ENCODE results near the gene OBSCN.
"Not testable (repeated sequence)": the region's sequence is repeated elsewhere in the genome, so short reads cannot be mapped to it uniquely, and the experiment has no call there.

The OBSCN gene

GRCh38 chr1:228213917-228214808 is 6.3 kb downstream of the OBSCN start:
- ATAC-seq, result no peak

DNA sequence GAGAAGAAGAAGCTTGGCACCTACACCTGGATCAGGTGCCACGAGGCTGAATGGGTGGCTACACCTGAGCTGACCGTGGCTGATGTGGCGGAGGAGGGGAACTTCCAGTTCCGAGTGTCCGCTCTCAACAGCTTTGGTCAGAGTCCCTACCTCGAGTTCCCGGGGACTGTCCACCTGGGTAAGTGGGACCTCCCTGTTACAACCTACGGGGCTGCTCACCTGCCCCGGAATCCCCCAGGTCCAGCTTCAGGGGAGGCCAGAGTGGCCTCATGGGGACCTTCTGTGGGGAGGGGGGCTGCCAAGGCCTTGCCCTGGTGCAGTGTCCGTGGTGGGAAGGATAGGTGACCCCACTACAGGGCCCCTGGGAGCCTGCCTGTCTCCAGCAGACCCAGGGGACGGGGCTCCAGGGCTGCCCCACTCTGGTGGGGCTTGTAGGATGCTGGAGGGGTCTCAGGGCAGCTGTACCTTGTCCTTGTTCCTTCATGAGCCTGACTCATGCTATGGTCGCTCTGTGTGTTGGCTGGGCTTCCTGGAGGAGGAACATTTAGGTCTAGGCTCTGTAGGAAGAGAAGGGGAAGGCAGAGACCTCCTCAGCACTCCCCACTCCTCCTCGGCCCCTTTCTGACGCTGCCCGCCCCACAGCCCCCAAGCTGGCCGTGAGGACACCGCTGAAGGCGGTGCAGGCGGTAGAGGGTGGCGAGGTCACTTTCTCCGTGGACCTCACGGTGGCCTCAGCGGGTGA is 7.2 kb downstream of the OBSCN start:
- ATAC-seq, result no peak
- DNase-seq, result no peak

More at GRCh38 chr1:228213917-228214808, 6.3 kb downstream of the OBSCN start:
- no peak for DNase-seq

DNA sequence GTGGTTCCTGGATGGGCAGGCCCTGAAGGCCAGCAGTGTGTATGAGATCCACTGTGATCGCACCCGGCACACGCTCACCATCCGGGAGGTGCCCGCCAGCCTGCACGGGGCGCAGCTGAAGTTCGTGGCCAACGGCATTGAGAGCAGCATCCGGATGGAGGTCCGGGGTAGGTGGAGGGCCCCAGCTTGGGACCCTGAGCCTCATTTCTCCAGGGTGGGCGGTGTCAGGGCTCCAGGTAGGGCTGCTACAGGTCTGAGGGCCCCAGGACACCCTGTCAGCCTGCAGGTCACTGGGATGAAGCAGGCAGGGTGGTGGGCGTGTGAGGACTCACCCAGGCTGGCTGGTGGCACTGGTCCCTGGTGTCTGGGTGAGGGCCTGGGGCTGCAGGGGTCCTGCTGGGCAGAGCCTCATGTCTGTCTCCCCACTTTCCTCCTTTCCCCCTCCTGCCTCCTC is 7.8 kb downstream of the OBSCN start:
- ATAC-seq, result no peak
- DNase-seq, result no peak

DNA sequence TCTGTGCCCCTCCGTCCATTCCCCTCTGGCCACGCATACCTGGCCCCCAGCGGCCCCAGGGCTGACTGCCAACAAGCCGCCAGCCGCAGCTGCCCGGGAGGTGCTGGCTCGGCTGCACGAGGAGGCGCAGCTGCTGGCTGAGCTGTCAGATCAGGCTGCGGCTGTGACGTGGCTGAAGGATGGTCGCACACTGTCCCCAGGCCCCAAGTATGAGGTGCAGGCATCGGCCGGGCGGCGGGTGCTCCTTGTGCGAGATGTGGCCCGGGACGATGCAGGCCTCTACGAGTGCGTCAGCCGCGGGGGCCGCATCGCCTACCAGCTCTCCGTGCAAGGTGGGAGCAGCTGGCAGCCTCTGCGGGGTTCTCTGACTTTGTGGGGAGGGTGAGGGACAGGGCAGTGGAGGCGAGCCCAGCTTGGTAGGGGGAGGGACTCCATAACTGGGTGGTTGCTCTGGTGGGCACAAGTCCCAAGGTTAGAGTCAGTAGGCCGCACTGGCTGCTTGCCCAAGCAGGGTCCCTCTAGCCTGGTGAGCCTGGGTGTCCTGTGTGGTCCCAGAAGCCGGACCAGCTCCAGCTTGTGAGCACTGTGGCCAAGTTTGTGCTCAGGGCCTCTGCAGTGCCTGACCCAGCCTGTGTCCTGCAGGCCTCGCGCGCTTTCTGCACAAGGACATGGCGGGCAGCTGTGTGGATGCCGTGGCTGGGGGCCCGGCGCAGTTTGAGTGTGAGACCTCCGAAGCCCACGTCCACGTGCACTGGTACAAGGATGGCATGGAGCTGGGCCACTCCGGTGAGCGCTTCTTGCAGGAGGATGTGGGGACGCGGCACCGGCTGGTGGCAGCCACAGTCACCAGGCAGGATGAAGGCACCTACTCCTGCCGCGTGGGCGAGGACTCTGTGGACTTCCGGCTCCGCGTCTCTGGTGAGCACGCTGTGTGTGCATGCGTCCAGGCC is 8.8 kb downstream of the OBSCN start:
- no peak for ATAC-seq
- no peak for DNase-seq

GRCh38 chr1:228217551-228218344 is 9.9 kb downstream of the OBSCN start:
- DNase-seq (no peak), ATAC-seq (no peak)

GRCh38 chr1:228218513-228219244 is 10.8 kb downstream of the OBSCN start:
- ATAC-seq (no peak), DNase-seq (no peak)

DNA sequence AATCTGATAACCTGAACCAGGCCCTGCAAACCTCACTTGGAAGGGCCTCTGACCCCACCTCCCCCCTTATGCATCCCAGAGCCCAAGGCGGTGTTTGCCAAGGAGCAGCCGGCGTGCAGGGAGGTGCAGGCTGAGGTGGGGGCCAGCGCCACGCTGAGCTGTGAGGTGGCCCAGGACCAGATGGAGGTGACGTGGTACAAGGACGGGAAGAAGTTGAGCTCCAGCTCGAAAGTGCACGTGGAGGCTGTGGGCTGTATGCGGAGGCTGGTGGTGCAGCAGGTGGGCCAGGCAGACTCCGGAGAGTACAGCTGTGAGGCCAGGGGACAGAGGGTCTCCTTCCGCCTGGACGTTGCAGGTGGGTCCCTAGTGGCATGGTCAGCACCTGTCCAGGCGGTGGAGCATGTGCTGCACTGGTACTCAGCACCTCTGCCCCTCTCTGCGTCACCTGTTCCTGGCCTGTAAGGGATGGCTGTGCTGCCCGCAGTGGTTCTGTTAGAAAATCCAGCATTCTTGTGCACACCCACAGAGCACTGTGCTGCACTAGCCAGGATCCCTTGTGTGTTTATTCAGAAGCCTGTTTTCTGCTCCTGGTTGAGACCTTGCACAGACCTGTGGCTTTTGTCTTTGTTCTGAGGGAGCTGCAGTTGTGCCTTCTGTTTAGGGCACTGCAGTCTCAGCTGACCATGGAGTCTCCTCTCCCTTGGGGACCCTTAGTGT is 11.6 kb downstream of the OBSCN start:
- DNase-seq (no peak), ATAC-seq (no peak)

- no peak for DNase-seq
Observed at GRCh38 chr1:228219962-228220780, 12.3 kb downstream of the OBSCN start.

GRCh38 chr1:228221097-228221496 is 13.3 kb downstream of the OBSCN start:
- not testable (repeated sequence) for ATAC-seq, DNase-seq

More at GRCh38 chr1:228219962-228220780, 12.3 kb downstream of the OBSCN start:
- no peak for ATAC-seq

- ATAC-seq (no peak), DNase-seq (no peak)
Observed at GRCh38 chr1:228222548-228222947, 14.7 kb downstream of the OBSCN start.

GRCh38 chr1:228224198-228225164 is 16.6 kb downstream of the OBSCN start:
- no peak for DNase-seq
- ATAC-seq, result no peak

- ATAC-seq (no peak), DNase-seq (no peak)
Observed at GRCh38 chr1:228225165-228225710, 17.4 kb downstream of the OBSCN start.

DNA sequence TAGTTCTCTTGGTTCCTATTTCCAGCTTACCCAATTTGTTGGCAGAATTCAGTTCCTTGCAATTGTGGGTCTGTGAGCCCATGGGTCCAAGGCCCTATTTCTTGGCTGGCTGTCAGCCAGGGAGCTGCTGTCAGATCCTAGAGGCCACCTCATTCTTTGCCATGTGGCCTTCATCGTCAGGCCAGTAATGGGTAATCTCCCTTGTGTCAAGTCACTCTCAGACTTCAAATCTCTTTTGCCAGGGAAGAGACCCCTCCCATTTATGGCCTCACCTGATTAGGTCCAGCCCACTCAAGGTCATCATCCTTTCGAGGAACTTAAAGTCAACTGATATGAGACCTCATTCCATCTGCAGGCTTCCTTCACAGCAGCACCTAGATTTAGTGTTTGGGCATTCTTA is 17.9 kb downstream of the OBSCN start:
- ATAC-seq (no peak), DNase-seq (no peak)

DNA sequence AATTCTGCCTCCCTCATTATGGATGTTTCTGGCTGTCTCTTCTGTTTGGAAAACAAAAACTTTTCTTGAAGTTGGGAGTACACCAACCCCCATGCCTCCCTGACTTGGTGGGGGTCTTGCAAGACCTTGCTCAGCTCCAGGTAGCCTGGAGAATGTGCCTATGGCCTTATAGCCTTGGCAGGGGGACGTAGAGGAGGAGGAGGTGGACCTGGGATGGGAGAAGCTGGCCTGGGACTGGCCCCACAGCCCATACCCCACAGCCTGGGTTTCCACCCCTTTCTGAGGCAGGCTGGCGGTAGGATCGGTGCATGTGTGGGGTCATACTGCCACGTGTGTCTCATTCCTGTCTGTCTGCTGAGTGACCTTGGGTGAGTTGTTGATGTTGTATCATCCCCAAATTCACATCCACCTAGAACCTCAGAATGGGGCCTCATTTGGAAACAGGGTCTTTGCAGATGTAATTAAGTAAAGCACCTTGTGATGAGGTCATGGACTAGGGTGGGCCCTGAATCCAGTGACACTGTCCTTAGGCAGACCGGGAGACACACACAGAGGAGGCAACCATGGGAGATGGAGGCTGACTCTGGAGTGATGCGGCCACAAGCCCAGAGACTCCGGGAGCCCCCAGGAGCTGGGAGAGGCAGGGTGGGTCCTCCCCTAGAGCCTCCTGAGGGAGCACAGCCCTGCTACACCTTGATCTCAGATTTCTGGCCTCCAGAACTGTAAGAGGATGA is 18.5 kb downstream of the OBSCN start:
- DNase-seq (no peak), ATAC-seq (no peak)

- no peak for DNase-seq
- peak; percentile 28 for ATAC-seq
Observed at GRCh38 chr1:228226956-228227791, 19.3 kb downstream of the OBSCN start.

- not testable (repeated sequence) for ATAC-seq, DNase-seq
Observed at GRCh38 chr1:228228147-228228546, 20.3 kb downstream of the OBSCN start.
